ENCODE measurements around the gene RRP36. TPM values are rescaled to one million over a fixed set of nuclear protein-coding genes. Genes with fewer than 3 reads are reported as not detected.

The RRP36 gene
- total RNA-seq, 1 experiment from 2014 or later = 62.5 TPM

GRCh38 chr6:43024436-43024835 is 3.0 kb downstream of the RRP36 start:
- Histone ChIP-seq H3K9me2 (ENCODE audit: insufficient read depth) (no peaks in the 10 kb centered on the region), H3K9me3 (ENCODE audit: insufficient read depth, low read depth) (no peaks in the 10 kb centered on the region), H3K79me2 (ENCODE audit: low read depth) (peaks cover 36% of the 10 kb centered on the region), H3F3A (ENCODE audit: insufficient read depth, low read depth) (peaks cover 28% of the 10 kb centered on the region; the same call in 1 of the 2 replicates), H3K4me2 (no peak overlapping the region), H3K36me3 (ENCODE audit: low read depth) (peaks cover 39% of the 10 kb centered on the region), H3K27ac (no peak overlapping the region), H3K4me3 (no peak overlapping the region), H2AFZ (no peak overlapping the region), H3K27me3 (ENCODE audit: insufficient read depth, low read depth) (no peaks in the 10 kb centered on the region), H4K20me1 (ENCODE audit: insufficient read depth) (no peaks in the 10 kb centered on the region; the same call in 1 of the 2 replicates), H3K4me1 (replicated peaks; ENCODE audit: insufficient read depth) (0 out of 2 replicates have a peak, but pooled peaks cover 10% of the 10 kb centered on the region)
- no peak for DNase-seq
- intact Hi-C loops (cut with micrococcal nuclease; ENCODE audit: unreplicated experiment) = no loop called here
- ChIA-PET POLR2A (ENCODE audit: unreplicated experiment) (interaction anchor here (0.6 kb wide), 1 partner anchor 110 kb away, joined by 5 read pairs; no protein-coding TSS in a partner anchor), CTCF (interaction anchor here (0.6 kb wide), 1 partner anchor 431 kb away, joined by 3 read pairs; the partner anchor contains the start of gene DLK2)
- BruUV-seq (replicated peaks) = no TSS peak
- TF ChIP-seq EZH2 (IDR thresholded peaks at IDR 0.05; ENCODE audit: low read depth) (no peak), CTCF (conservative IDR thresholded peaks at IDR 0.05) (no peak)

GRCh38 chr6:43026365-43026764 is 4.9 kb downstream of the RRP36 start:
- H3K4me1 ChIP-seq (replicated peaks; ENCODE audit: insufficient read depth) = 0 out of 2 replicates have a peak, but pooled peaks cover 5% of the 10 kb centered on the region
- POLR2A ChIA-PET (ENCODE audit: unreplicated experiment) = interaction anchor here (0.6 kb wide), 1 partner anchor 39 kb away, joined by 4 read pairs; no protein-coding TSS in a partner anchor
- H3K79me2 ChIP-seq (ENCODE audit: low read depth) = peaks cover 36% of the 10 kb centered on the region
- H3K27ac ChIP-seq = no peak overlapping the region
- intact Hi-C loops (cut with micrococcal nuclease; ENCODE audit: unreplicated experiment) = no loop called here
- H3K36me3 ChIP-seq (ENCODE audit: low read depth) = peaks cover 34% of the 10 kb centered on the region; the same call in 1 of the 2 replicates
- no peaks in the 10 kb centered on the region for H3K9me2 ChIP-seq (ENCODE audit: insufficient read depth)
- H3K27me3 ChIP-seq (ENCODE audit: insufficient read depth, low read depth) = no peaks in the 10 kb centered on the region
- H3K9me3 ChIP-seq (ENCODE audit: insufficient read depth, low read depth) = no peaks in the 10 kb centered on the region
- no TSS peak for BruUV-seq (replicated peaks)
- no peak for DNase-seq
- H2AFZ ChIP-seq = no peak overlapping the region
- CTCF ChIA-PET = interaction anchor here (0.6 kb wide), 1 partner anchor 137 kb away, joined by 3 read pairs; no protein-coding TSS in a partner anchor
- H3K4me2 ChIP-seq = no peak overlapping the region
- no peak overlapping the region for H3K4me3 ChIP-seq
- TF ChIP-seq CTCF (conservative IDR thresholded peaks at IDR 0.05) (no peak), EZH2 (IDR thresholded peaks at IDR 0.05; ENCODE audit: low read depth) (no peak)
- H3F3A ChIP-seq (ENCODE audit: insufficient read depth, low read depth) = peaks cover 11% of the 10 kb centered on the region; the same call in 1 of the 2 replicates
- no peaks in the 10 kb centered on the region; the same call in 1 of the 2 replicates for H4K20me1 ChIP-seq (ENCODE audit: insufficient read depth)

- no peak overlapping the region for H3K4me3 ChIP-seq
- H3K36me3 ChIP-seq (ENCODE audit: low read depth) = peaks cover 33% of the 10 kb centered on the region; the same call in 1 of the 2 replicates
- intact Hi-C loops (cut with micrococcal nuclease; ENCODE audit: unreplicated experiment) = no loop called here
- H4K20me1 ChIP-seq (ENCODE audit: insufficient read depth) = no peaks in the 10 kb centered on the region; the same call in 1 of the 2 replicates
- H3K9me2 ChIP-seq (ENCODE audit: insufficient read depth) = no peaks in the 10 kb centered on the region
- no peak overlapping the region for H2AFZ ChIP-seq
- BruUV-seq (replicated peaks) = no TSS peak
- H3K27ac ChIP-seq = no peak overlapping the region
- no peaks in the 10 kb centered on the region for H3K9me3 ChIP-seq (ENCODE audit: insufficient read depth, low read depth)
- H3K4me1 ChIP-seq (replicated peaks; ENCODE audit: insufficient read depth) = no peaks in the 10 kb centered on the region
- no peaks in the 10 kb centered on the region for H3K27me3 ChIP-seq (ENCODE audit: insufficient read depth, low read depth)
- H3K4me2 ChIP-seq = no peak overlapping the region
- ChIA-PET POLR2A (ENCODE audit: unreplicated experiment) (no interaction called here), CTCF (no interaction called here)
- DNase-seq = no peak
- TF ChIP-seq CTCF (conservative IDR thresholded peaks at IDR 0.05) (no peak), EZH2 (IDR thresholded peaks at IDR 0.05; ENCODE audit: low read depth) (no peak)
- H3K79me2 ChIP-seq (ENCODE audit: low read depth) = peaks cover 11% of the 10 kb centered on the region
- H3F3A ChIP-seq (ENCODE audit: insufficient read depth, low read depth) = peaks cover 24% of the 10 kb centered on the region
These were observed 7.7 kb downstream of the RRP36 start for GRCh38 chr6:43029120-43029519.
